Left ventricle myocardium inferior (tissue), 1 donor: ENCODE data around the gene TUBAL3. TPM values are rescaled to one million over a fixed set of nuclear protein-coding genes. Genes with fewer than 3 reads are reported as not detected.

Experiments used
- DNase-seq: peaks from one replicate; pipeline ENCODE4 v3.0.0-alpha.2; 2020
- H3K27ac ChIP-seq: fragments of 200-600 bp; replicated peaks from 2 replicates; pipeline ENCODE4 v1.8.0; 2021
- H3K27me3 ChIP-seq: fragments of 200-600 bp; 2 replicates; pipeline ENCODE4 v1.8.0; 2021; ENCODE audit warnings: low read depth
- H3K36me3 ChIP-seq: fragments of 200-600 bp; 2 replicates; pipeline ENCODE4 v1.8.0; 2021
- H3K4me1 ChIP-seq: fragments of 200-600 bp; 2 replicates; pipeline ENCODE4 v1.8.0; 2021
- H3K4me3 ChIP-seq: fragments of 200-600 bp; 2 replicates; pipeline ENCODE4 v1.8.0; 2021; ENCODE audit warnings: mild to moderate bottlenecking, moderate library complexity
- H3K9me3 ChIP-seq: fragments of 200-600 bp; replicated peaks from 2 replicates; pipeline ENCODE4 v1.8.0; 2021
- CTCF ChIP-seq: fragments of 200-600 bp; IDR thresholded peaks from 2 replicates; pipeline ENCODE4 v1.8.0; 2021; ENCODE audit warnings: antibody characterized with exemption, mild to moderate bottlenecking, borderline replicate concordance
- intact Hi-C: fragments of 100-400 bp; cut with micrococcal nuclease; formaldehyde crosslinking; loops from one replicate; pipeline ENCODE4 v1.11.0; 2022
- total RNA-seq: library from RNA; stranded (reverse); fragmentation: NEBNext Ultra II Directional; extraction: Animal tissue kit (Norgen Biotek cat#: 25700); gene quantifications from one replicate; pipeline ENCODE4 v1.2.1, GENCODE V29; 2021
- donor health status: DM: no; HTN: yes; CAD: no; lungs with severe emphysema.

The TUBAL3 gene
- total RNA-seq, 1 donor from 2014 or later = 0.36 TPM

GRCh38 chr10:5423771-5424170 is 19.1 kb upstream of the TUBAL3 start:
- Histone ChIP-seq H3K27ac (no peak overlapping the region), H3K9me3 (peaks cover 6% of the 10 kb centered on the region), H3K27me3 (no peaks in the 10 kb centered on the region), H3K4me3 (no peak overlapping the region), H3K36me3 (peaks cover 3% of the 10 kb centered on the region), H3K4me1 (peaks cover 5% of the 10 kb centered on the region)
- DNase-seq = no peak
- intact Hi-C loops = no loop called here
- no peak for TF ChIP-seq CTCF

GRCh38 chr10:5419466-5420094 is 15.0 kb upstream of the TUBAL3 start:
- no peak overlapping the region for H3K4me3 ChIP-seq
- no peak for TF ChIP-seq CTCF
- H3K27ac ChIP-seq = no peak overlapping the region
- peaks cover 20% of the 10 kb centered on the region for H3K9me3 ChIP-seq
- intact Hi-C loops = no loop called here
- no peak for DNase-seq
- H3K27me3 ChIP-seq = no peaks in the 10 kb centered on the region
- peaks cover 5% of the 10 kb centered on the region for H3K36me3 ChIP-seq
- no peaks in the 10 kb centered on the region for H3K4me1 ChIP-seq

GRCh38 chr10:5418584-5418983 is 14.0 kb upstream of the TUBAL3 start:
- intact Hi-C loops = no loop called here

GRCh38 chr10:5416981-5417380 is 12.4 kb upstream of the TUBAL3 start:
- Histone ChIP-seq H3K27me3 (no peaks in the 10 kb centered on the region), H3K36me3 (peaks cover 5% of the 10 kb centered on the region), H3K27ac (no peak overlapping the region), H3K4me3 (no peak overlapping the region), H3K9me3 (peaks cover 20% of the 10 kb centered on the region), H3K4me1 (peaks cover 16% of the 10 kb centered on the region)
- intact Hi-C loops = no loop called here
- DNase-seq = no peak
- TF ChIP-seq CTCF = no peak

More at GRCh38 chr10:5418584-5418983, 14.0 kb upstream of the TUBAL3 start:
- no peak overlapping the region for H3K4me3 ChIP-seq
- no peak for DNase-seq
- no peak overlapping the region for H3K27ac ChIP-seq
- no peaks in the 10 kb centered on the region for H3K27me3 ChIP-seq
- no peak for TF ChIP-seq CTCF
- H3K4me1 ChIP-seq = peaks cover 6% of the 10 kb centered on the region
- H3K9me3 ChIP-seq = peaks cover 20% of the 10 kb centered on the region
- H3K36me3 ChIP-seq = peaks cover 5% of the 10 kb centered on the region

GRCh38 chr10:5413012-5413938 is 8.6 kb upstream of the TUBAL3 start:
- intact Hi-C loops = no loop called here
- H3K27ac ChIP-seq = peak overlapping the region; percentile 73

More at GRCh38 chr10:5413012-5413938, 8.6 kb upstream of the TUBAL3 start:
- DNase-seq = no peak
- H3K27me3 ChIP-seq = no peaks in the 10 kb centered on the region
- H3K9me3 ChIP-seq = peaks cover 9% of the 10 kb centered on the region
- H3K4me3 ChIP-seq = peak overlapping the region; percentile 77
- H3K4me1 ChIP-seq = peaks cover 17% of the 10 kb centered on the region
- no peak for TF ChIP-seq CTCF
- no peaks in the 10 kb centered on the region for H3K36me3 ChIP-seq
